Measurements from ENCODE around the gene RNU2-1. TPM values are rescaled to one million over a fixed set of nuclear protein-coding genes. Genes with fewer than 3 reads are reported as not detected.

RNU2-1 gene
- total RNA-seq, 1 donor from 2014 or later = 5,011 TPM

DNA sequence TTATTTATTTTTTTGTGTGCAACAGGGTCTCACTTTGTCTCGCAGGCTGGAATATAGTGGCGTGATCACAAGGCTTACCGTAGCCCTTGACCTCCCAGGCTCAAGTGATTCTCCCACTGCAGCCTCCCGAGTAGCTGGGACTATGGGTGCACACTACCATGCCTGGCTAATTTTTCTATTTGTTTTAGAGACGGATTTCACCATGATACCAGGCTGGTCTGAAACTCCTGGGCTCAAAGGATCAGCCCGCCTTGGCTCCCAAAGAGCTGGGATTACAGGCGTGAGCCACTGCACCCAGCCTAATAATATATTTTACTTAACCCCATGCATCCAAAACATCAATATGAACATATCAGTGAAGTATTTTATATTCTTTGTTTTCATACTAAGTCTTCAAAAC is 7.4 kb downstream of the RNU2-1 start:
- TF ChIP-seq, protein P1, sequence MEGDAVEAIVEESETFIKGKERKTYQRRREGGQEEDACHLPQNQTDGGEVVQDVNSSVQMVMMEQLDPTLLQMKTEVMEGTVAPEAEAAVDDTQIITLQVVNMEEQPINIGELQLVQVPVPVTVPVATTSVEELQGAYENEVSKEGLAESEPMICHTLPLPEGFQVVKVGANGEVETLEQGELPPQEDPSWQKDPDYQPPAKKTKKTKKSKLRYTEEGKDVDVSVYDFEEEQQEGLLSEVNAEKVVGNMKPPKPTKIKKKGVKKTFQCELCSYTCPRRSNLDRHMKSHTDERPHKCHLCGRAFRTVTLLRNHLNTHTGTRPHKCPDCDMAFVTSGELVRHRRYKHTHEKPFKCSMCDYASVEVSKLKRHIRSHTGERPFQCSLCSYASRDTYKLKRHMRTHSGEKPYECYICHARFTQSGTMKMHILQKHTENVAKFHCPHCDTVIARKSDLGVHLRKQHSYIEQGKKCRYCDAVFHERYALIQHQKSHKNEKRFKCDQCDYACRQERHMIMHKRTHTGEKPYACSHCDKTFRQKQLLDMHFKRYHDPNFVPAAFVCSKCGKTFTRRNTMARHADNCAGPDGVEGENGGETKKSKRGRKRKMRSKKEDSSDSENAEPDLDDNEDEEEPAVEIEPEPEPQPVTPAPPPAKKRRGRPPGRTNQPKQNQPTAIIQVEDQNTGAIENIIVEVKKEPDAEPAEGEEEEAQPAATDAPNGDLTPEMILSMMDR (IDR thresholded peaks at IDR 0.05) = no peak
- DNase-seq (ENCODE audit: extremely low spot score, unreplicated experiment) = peak; percentile 51
- no peaks in the 10 kb centered on the region for H3K4me1 Mint-ChIP-seq (ENCODE audit: unreplicated experiment)
- no peak overlapping the region for H3K27ac Mint-ChIP-seq (ENCODE audit: unreplicated experiment)
- no peak overlapping the region for H3K4me3 Mint-ChIP-seq (ENCODE audit: unreplicated experiment)
- no peaks in the 10 kb centered on the region for H3K9me3 Mint-ChIP-seq (ENCODE audit: unreplicated experiment)
- H3K27me3 Mint-ChIP-seq (ENCODE audit: unreplicated experiment) = no peaks in the 10 kb centered on the region
- H3K36me3 Mint-ChIP-seq (ENCODE audit: unreplicated experiment) = no peaks in the 10 kb centered on the region

- Mint-ChIP-seq H3K9me3 (ENCODE audit: unreplicated experiment) (no peaks in the 10 kb centered on the region), H3K4me1 (ENCODE audit: unreplicated experiment) (no peaks in the 10 kb centered on the region), H3K36me3 (ENCODE audit: unreplicated experiment) (no peaks in the 10 kb centered on the region), H3K27me3 (ENCODE audit: unreplicated experiment) (no peaks in the 10 kb centered on the region), H3K27ac (ENCODE audit: unreplicated experiment) (no peak overlapping the region), H3K4me3 (ENCODE audit: unreplicated experiment) (no peak overlapping the region)
- peak; percentile 70 for DNase-seq (ENCODE audit: extremely low spot score, unreplicated experiment)
- TF ChIP-seq, protein P1 (IDR thresholded peaks at IDR 0.05) = no peak
These were observed 9.6 kb downstream of the RNU2-1 start for GRCh38 chr17:43224146-43224705.

DNA sequence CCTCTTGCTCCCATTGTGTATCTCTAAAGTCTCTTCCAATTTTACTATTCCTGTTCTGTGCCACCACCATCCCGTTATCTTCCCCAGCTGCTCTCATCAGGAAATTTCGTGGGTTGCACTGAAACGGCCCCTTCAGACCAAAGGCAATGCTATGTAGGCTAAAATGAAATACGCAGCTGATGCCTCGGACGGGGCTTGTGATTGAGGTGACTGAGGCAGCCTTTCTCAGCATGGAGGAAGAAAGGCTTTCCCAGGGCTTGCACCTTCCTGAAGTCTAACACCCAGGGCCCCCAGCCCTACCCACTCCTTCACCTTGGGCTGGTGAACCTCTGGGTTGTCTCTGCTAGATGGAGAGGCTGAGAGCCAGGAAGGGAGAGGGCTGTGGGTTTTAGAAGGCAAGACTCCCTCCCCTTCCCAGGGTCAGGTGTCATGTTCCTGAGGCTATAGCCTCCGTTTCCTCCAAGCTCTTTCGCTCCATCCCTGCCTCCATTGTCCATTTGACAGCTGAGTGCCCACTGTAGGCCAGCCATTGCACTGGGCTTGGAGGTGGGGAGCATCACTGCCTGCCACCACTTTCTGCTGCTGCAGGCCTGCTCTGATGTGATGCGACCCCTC is 13.2 kb downstream of the RNU2-1 start:
- no peak overlapping the region for H3K4me3 Mint-ChIP-seq (ENCODE audit: unreplicated experiment)
- no peaks in the 10 kb centered on the region for H3K27me3 Mint-ChIP-seq (ENCODE audit: unreplicated experiment)
- DNase-seq (ENCODE audit: extremely low spot score, unreplicated experiment) = peak; percentile 62

GRCh38 chr17:43219746-43220380 is 13.9 kb downstream of the RNU2-1 start:
- peak; percentile 46 for DNase-seq (ENCODE audit: extremely low spot score, unreplicated experiment)
- Mint-ChIP-seq H3K27ac (ENCODE audit: unreplicated experiment) (no peak overlapping the region), H3K27me3 (ENCODE audit: unreplicated experiment) (no peaks in the 10 kb centered on the region), H3K4me3 (ENCODE audit: unreplicated experiment) (no peak overlapping the region), H3K36me3 (ENCODE audit: unreplicated experiment) (peaks cover 11% of the 10 kb centered on the region), H3K9me3 (ENCODE audit: unreplicated experiment) (no peaks in the 10 kb centered on the region), H3K4me1 (ENCODE audit: unreplicated experiment) (no peaks in the 10 kb centered on the region)
- TF ChIP-seq, protein P1 (IDR thresholded peaks at IDR 0.05) = no peak

More for the DNA sequence above, 13.2 kb downstream of the RNU2-1 start:
- no peaks in the 10 kb centered on the region for H3K4me1 Mint-ChIP-seq (ENCODE audit: unreplicated experiment)
- H3K36me3 Mint-ChIP-seq (ENCODE audit: unreplicated experiment) = peaks cover 10% of the 10 kb centered on the region
- H3K27ac Mint-ChIP-seq (ENCODE audit: unreplicated experiment) = no peak overlapping the region
- TF ChIP-seq, protein P1 (IDR thresholded peaks at IDR 0.05) = no peak
- H3K9me3 Mint-ChIP-seq (ENCODE audit: unreplicated experiment) = no peaks in the 10 kb centered on the region

DNA sequence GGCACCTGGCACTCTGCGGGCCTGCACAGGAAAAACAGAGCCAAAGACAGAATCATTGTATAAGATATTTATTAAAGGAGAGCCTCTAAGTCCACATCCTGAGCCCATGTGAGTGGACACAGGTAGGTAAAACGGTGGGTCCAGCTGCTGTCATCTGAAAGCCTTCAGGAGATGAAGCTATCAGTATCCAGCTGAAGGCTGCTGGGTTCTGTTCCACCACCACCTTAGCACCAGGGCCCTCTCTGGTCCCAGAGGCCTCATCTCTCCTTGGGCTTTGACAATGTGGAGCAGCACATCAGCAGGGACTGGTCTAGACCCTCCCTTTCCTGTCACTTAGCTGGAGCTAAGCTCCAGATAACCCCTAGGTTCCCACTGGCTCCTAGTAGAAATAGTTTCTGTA is 14.8 kb downstream of the RNU2-1 start:
- H3K4me1 Mint-ChIP-seq (ENCODE audit: unreplicated experiment) = no peaks in the 10 kb centered on the region
- H3K9me3 Mint-ChIP-seq (ENCODE audit: unreplicated experiment) = no peaks in the 10 kb centered on the region
- peaks cover 11% of the 10 kb centered on the region for H3K36me3 Mint-ChIP-seq (ENCODE audit: unreplicated experiment)
- H3K27ac Mint-ChIP-seq (ENCODE audit: unreplicated experiment) = no peak overlapping the region
- no peak overlapping the region for H3K4me3 Mint-ChIP-seq (ENCODE audit: unreplicated experiment)
- peak; percentile 57 for DNase-seq (ENCODE audit: extremely low spot score, unreplicated experiment)
- TF ChIP-seq, protein P1 (IDR thresholded peaks at IDR 0.05) = no peak
- no peaks in the 10 kb centered on the region for H3K27me3 Mint-ChIP-seq (ENCODE audit: unreplicated experiment)

Measured in osteocyte (in vitro differentiated cells).